Kidney capillary endothelial cell (primary cell): ENCODE measurements around the gene MAGEB4.

Source experiments
- DNase-seq: peaks from one replicate; pipeline ENCODE4 v3.0.0-alpha.2; 2018; ENCODE audit warnings: low spot score

MAGEB4 gene

DNA sequence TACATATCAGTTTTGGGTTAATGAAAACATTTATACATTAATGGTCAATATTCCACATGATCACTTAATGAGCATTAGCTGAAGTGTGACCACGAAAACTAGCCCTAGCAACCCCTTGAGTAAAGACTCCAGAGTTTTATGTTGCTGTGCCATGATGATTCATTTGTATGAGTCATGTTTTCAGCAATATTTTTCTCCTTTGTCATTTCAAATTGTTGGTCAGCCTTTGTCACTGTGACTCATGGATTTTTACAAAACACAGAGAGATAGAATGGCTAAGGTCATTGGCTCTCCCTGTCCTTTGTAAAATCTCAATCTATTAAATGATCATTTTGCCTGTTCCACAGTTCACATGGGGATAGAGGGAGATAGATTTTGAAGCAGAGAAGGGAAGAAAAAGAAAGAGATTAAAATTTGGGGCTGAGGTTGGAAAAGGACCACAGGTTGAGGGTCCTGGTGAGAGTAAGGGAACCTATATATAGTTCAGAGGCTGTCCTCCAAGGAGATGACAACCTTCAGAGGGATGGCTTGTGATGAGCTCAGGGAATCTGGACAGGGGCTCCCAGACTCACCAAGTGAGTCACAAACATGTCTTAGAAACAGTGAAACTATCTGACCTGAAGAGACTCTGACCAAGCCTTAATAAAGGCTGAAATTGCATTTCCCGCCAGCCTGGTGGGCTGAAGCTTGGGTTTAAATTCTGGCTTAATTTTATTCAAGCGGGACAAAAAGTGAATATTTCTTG lies 41.8 kb downstream of the MAGEB4 start:
- DNase-seq, result peak; percentile 55
